GM18868 (cell line): ENCODE measurements around the gene STX17.
"Not testable (repeated sequence)": the region's sequence is repeated elsewhere in the genome, so short reads cannot be mapped to it uniquely, and the experiment has no call there.

ENCODE experiments used
- ATAC-seq: cut with Tn5 transposase; IDR thresholded peaks from one replicate; pipeline ENCODE4 v1.9.1; 2021; ENCODE audit warnings: mild to moderate bottlenecking, moderate library complexity; ENCODE audit not compliant: unreplicated experiment

The STX17 gene

DNA sequence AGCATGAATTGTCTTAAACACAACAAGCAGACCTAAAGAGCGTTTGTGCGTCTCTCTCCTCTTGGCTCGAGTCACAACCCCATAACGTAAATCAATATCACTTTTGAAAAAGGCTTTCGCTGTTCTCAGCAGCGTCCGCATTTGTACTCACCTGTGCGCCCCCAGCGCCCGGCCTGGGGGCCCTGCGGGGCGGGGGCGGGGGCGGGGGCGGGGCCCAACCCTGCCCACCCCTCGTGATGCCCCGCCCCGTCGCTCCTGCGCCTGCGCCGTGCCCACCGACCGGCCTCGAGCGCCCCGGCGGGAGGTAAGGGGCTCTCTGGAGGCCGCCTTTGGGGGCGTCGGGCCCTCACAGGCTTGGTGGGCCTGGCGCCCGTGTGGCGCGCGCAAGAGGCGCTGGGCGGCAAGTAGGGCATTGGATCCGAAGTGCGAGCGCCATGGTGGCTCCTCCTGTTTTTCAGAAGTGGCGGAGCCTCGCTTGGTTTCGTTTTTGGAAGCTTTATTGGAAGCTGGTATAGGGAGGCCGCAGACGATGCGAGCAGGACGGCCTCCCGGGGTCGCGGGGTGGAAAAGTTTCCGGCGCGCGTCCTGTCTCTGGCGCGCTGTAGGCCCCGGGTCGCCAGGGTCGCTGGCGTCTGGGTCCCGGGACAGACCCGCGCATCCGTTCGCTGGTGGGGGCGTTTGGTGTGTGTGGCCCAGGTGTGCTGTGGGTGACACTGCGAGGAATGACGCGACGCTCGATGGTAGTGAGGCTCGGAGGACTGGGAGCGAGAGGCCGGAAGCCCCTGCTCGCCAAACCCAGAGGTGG, at the start of gene STX17:
Gene STX17 (plus strand): TSS at position 252 of the 805 bp plus-strand sequence. CDS start 8,586 bp downstream, outside the sequence.
- ATAC-seq: peak; percentile 91

- not testable (repeated sequence) for ATAC-seq
Measured at GRCh38 chr9:99857576-99857975, 48.9 kb upstream of the STX17 start.

- no peak for ATAC-seq
Measured at GRCh38 chr9:99858087-99858486, 48.4 kb upstream of the STX17 start.

DNA sequence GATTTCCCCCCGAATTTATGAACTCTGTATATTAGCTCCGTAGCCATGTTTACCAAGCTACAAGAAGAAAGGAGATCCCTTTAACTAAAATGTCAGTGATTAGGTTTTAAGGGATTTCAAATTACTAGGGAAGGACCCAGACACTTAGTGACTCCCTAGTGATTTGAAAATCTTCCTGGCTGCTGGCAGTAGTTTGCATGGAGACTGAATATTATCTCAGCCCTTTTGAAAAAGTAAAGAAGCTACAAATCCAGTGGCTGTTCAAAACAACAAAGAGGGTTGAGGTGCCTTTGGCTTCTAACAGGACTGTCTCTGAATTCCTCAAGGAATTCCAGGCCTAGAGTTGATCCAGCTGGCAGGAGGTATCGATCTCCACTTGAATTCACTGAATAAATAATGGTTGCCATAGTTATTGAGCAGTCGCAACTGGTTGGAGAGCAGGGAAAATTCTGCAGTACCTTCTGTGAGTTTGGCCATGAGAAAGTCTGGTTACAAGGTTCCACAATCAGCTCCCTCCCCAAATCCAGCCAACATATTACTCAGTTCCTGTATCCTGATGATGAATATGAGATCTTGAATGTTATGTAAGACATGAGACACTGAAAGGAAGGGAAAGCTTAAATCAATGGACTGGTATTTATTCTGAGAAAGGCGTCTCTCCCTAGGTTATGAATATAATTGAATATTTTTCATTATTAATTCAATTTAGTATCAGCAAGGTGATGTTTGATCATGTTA, 47.0 kb upstream of the STX17 start:
- no peak for ATAC-seq

DNA sequence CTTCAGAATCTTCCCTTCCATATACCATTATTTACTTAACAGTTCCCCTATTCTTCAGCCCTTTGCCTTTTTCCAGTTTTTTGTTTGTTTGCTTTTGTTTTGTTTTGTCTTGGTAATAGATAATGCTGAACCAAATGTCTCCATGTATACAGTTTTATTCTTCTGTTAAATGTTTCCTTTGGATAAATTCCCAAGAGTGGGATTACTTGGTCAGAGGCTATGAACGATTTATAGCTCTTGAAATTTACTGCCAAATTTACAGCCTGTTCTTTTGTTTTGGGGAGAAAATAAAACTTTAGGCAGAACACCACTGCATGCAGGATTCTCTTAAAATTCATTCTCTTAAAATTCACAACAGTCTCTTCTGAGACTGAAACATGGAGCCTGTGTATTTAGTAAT, 46.2 kb upstream of the STX17 start:
- ATAC-seq: no peak

GRCh38 chr9:99863955-99864354, 42.5 kb upstream of the STX17 start:
- no peak for ATAC-seq

DNA sequence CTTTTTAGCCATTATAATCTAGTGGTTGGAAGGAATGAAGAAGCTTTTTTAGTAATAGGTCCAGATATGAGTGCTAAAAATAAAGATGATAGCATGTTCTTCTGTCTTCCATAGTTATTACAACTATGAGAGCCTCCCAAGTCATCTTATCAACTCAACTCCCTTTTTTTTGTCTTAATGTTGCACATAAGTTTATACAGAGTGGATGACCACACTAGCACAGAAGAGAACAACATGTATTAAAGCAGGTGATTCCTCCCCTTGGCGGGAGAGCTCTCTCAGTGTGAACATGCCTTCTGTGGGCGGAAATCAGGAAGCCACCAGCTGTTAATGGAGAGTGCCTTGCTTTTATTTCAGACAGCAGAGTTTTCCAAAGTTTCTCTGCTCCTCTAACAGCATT, 40.1 kb upstream of the STX17 start:
- ATAC-seq: no peak

- ATAC-seq: peak; percentile 27
Measured at GRCh38 chr9:99867536-99867935, 38.9 kb upstream of the STX17 start.

DNA sequence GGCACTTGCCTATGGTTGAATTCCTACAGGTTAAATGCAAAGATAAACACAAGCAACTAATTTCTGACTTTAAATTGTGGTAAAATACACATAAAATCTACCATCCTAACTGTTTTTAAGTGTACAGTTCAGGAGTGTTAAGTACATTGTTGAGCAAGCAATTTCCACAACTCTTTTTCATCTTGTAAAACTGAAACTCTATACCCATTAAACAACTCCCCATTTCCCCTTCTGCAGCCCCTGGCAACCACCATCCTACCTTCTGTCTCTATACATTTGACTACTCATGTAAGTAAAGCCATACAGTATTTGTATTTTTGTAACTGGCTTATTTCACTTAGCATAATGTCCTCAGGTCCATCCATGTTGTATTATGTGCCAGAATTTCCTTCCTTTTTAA, 38.5 kb upstream of the STX17 start:
- peak; percentile 82 for ATAC-seq

GRCh38 chr9:99868845-99869244, 37.6 kb upstream of the STX17 start:
- ATAC-seq: peak; percentile 82

DNA sequence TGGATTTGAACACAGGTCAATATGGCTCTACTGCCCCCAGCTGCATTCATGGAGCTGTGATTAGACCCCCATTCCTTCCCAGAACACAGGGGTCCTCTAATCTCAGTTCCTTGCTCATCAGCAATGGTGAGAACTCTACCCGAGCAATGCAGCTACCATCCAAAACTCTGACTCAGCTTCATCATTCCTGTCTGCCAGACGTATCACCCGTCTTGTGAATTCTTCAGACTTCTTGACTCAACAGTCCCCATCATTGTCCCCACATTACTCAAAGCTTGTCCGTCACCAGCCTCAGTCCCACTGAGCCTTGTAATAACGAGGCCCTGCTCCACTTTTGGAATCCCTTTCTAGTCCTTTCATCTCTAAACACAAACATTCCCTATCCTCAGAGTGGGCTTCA, 36.3 kb upstream of the STX17 start:
- ATAC-seq: no peak

DNA sequence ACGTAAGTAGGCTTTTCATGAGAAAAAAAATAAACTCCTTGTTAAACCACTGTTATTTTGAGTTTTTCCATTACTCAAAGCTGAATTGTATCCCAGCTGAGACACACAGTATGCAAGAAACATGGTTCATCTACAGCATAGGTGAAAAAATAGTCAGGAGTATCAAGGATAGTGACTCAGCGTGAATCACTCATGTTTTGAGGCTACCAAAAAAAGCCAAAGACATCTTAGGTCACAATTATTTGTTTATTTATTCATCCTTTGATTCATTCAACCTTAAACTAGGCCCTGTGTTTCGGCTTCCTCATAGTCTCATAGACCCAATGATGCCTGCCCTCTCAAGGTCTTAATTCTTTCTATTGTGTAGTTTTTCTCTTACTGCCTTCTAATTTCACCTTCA, 32.9 kb upstream of the STX17 start:
- ATAC-seq: no peak

DNA sequence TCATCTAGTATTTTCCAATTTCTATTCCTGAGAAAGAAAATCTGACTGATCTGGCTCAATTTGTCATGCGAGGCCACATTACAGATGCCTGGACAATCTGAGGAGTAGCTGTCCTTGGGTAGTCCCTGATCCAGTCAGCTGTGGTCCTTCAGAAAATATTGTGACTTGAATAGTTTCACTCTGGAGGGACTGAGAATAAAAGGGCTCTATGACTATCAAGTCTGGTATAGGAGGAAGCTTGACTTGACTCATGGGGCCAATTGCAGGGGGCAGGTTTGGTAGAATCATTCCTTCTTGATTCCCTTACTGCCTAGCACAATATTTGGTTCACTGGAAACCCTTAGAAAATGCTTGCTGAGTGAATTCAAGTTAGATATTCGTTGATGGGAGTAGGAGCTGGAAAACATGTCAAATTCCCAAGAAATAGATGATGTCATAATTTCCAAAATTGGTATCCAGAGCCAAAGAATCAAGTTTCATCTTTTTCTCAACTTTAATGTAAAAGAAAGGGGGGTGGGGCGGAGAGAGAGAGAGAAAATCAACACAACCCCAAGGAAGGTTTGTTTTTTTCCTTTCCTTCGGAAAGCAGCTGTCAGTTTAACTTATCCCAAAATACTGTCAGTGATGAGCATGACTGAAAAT, 32.4 kb upstream of the STX17 start:
- ATAC-seq: no peak

DNA sequence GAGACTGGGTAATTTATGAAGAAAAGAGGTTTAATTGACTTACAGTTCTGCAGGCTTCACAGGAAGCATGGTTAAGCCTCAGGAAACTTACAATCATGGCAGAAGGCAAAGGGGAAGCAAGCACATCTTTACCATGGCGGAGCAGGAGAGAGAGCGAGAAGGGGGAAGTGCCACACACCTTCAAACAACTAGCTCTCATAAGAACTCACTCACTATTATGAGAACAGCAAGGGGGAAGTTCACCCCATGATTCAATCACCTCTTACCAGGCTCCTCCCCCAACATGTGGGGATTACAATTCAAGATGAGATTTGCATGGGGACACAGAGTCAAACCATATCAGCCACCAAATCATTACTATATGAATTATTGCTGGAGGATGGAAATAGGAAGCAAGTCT, 30.3 kb upstream of the STX17 start:
- no peak for ATAC-seq

DNA sequence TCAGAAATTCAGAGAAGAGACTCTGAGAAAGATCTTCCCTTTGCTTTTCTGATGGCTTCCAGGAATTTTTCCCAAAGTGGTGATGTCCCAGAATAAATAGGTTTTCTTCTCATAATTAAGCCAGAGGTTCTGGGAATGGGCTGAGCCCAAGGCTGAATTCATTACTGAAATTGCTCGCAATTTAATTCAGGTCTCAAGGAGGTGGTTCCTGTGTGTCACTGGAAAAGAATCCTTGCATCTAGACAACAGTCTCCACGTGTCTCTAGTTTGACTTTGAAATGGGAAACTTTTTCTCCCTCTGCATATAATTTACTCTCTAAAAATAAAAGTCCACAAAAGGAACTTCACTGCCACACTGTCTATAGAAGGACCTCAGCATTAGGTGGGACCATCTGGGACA, 27.8 kb upstream of the STX17 start:
- no peak for ATAC-seq

DNA sequence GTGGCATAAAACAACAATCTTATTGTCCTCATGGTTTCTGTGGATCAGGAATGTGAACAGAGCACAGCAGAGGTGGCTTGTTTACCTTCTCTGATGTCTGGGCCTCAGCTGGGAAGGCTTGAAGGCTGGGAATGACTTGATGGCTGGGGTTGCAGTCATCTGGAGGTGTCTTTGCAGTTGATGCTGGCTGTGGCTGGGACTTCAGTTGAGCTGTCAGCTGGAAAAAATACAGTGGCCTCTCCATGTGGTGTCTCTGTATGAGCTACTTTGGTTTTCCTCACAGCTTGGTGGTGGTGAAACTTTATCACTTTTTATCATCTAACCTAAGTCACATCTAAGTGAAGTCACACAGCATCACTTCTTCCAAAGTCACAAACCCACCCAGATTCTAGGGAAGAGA, 24.7 kb upstream of the STX17 start:
- ATAC-seq: no peak

DNA sequence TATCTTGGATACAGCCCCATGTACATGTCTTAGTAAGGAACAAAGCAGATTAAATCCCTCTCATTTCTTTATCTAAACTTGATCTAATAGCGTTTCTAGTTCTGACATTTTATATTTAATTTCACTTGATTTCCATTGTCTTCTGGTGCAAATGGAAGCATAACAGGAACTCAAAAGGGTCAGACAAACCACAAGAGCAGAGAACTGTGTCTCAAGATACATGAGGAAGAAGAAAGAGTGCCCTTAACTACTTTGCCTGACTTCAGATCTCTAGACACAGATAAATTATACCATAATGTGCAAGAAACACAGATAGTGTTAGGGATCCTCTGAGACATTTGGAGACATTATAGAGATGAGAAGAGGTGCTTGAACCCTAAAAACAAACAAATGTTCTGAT, 20.7 kb upstream of the STX17 start:
- ATAC-seq: no peak

- no peak for ATAC-seq
Measured at GRCh38 chr9:99889120-99889519, 17.3 kb upstream of the STX17 start.

DNA sequence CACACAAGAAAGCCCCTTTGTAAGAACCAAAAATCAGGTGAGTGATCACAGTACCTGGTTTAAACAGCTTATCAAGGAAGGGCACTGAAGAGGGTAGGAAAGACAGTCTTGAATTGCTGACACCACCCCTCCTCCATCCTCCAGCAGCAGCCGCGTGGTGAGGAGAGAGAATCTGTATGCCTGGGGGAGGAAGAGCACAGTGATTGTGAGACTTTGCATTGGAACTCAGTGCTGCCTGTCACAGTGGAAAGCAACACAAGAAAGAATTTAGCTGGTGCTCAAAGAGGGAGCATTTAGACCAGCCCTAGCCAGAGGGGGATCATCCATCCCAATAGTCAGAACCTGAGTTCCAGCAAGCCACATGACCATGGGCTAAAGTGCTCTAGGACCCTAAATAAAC, 11.6 kb upstream of the STX17 start:
- no peak for ATAC-seq

- no peak for ATAC-seq
Measured at GRCh38 chr9:99895510-99895909, 10.9 kb upstream of the STX17 start.

DNA sequence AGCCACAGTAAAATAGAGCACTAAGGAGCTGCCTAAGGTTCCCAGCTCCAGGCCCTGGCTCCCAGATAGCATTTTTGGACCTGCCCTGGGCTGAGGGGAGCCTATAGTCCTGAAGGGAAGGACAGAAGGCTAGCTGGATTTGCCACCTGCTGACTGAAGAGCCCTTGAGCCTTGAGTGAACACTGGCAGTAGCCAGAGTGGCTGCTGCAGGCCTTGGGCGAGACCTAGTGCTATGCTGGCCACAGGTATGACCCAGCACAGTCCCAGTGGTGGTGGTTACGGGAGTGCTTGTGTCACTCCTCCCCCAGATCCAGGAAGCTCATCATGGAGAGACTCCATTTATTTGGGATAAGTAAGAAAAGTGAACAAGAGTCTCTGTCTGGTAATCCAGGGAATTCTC, 10.3 kb upstream of the STX17 start:
- ATAC-seq: no peak

GRCh38 chr9:99903393-99903792, 3.1 kb upstream of the STX17 start:
- ATAC-seq: no peak
